SJSA1 (cell line): ENCODE measurements around the gene LILRB2. TPM values are rescaled to one million over a fixed set of nuclear protein-coding genes. Genes with fewer than 3 reads are reported as not detected.
A peak's percentile ranks its signal among the peaks of the same experiment; 100 is the strongest.
"Not testable (repeated sequence)": the region's sequence is repeated elsewhere in the genome, so short reads cannot be mapped to it uniquely, and the experiment has no call there.

Experiments
- DNase-seq, 2 experiments: peaks; one replicate each; pipeline ENCODE4 v3.0.0-alpha.2; 2015 to 2020; ENCODE audit warnings: low spot score in 2 of 2, low read depth in 1 of 2
- H3K27ac ChIP-seq: fragments of 250-450 bp; sonication (Bioruptor Pico); 2 replicates; pipeline ENCODE4 v1.5.1; 2020; ENCODE audit warnings: mild to moderate bottlenecking, moderate library complexity
- H3K27me3 ChIP-seq: fragments of 250-450 bp; sonication (Bioruptor Pico); replicated peaks from 2 replicates; pipeline ENCODE4 v1.5.1; 2020; ENCODE audit warnings: mild to moderate bottlenecking, moderate library complexity
- H3K36me3 ChIP-seq: fragments of 250-450 bp; sonication (Bioruptor Pico); 2 replicates; pipeline ENCODE4 v1.5.1; 2020; ENCODE audit warnings: mild to moderate bottlenecking
- H3K4me1 ChIP-seq: fragments of 250-450 bp; sonication (Bioruptor Pico); replicated peaks from 2 replicates; pipeline ENCODE4 v1.6.1; 2021; ENCODE audit warnings: mild to moderate bottlenecking
- H3K4me3 ChIP-seq: fragments of 250-450 bp; sonication (Bioruptor Pico); 2 replicates; pipeline ENCODE4 v1.5.1; 2020; ENCODE audit warnings: mild to moderate bottlenecking
- H3K9me3 ChIP-seq: fragments of 250-450 bp; sonication (Bioruptor Pico); replicated peaks from 2 replicates; pipeline ENCODE4 v1.5.1; 2020; ENCODE audit warnings: mild to moderate bottlenecking
- total RNA-seq: library from RNA; depleted of rRNA; stranded (reverse); fragments of >200 nt; shearing (Covaris generic); gene quantifications from 2 replicates; pipeline ENCODE4 v1.2.3, GENCODE V29; 2014

LILRB2 gene
- total RNA-seq, 1 experiment from 2014 or later, result not detected

DNA sequence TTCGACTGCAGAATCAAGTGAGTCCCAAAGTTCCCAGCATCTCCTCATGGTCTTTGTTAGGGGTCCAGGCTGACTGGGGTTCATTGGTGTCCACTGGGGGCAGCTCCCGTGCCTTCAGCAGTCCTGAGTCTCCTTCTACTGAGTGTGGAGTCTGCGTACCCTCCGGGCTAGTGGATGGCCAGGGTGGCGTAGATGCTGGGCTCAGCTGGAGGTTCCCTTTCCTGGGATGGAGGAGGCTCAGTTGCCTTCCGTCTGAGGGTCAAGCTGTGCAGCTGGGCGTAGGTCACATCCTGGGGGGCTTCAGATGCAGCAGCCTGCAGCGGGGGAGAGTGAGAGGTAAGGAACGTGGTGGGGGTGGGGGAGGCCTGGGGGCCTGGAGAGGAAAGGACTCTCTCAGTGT lies 6.4 kb downstream of the LILRB2 start:
- DNase-seq, result peak in 1 of 2 experiments; percentile 33
- not testable (repeated sequence) for H3K4me1 ChIP-seq, H3K27ac ChIP-seq, H3K9me3 ChIP-seq, H3K36me3 ChIP-seq, H3K4me3 ChIP-seq
- peaks cover 17% of the 10 kb centered on the region; the same call in 1 of the 2 replicates for H3K27me3 ChIP-seq

DNA sequence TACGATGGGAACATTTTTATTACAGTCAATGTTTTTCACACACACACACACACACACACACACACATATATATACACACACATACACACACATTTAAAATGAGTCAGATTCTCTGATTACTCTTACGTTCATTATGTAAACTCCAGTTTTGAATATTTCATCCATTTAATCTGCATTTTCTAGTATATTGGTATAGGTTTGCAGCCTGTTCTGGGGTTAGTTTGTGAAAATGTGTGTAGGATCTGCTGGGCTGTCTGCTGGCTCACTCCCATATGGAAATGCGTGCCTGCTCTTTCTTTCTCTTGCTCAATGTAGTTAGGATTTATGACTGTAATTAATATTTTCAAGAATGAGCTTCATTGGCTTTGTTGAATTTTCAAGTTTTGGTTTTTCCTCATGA lies 7.1 kb downstream of the LILRB2 start:
- Histone ChIP-seq H3K4me3 (no peak overlapping the region), H3K36me3 (no peaks in the 10 kb centered on the region), H3K9me3 (no peaks in the 10 kb centered on the region), H3K27me3 (peaks cover 17% of the 10 kb centered on the region), H3K27ac (no peak overlapping the region), H3K4me1 (no peaks in the 10 kb centered on the region)
- DNase-seq, result no peak

DNA sequence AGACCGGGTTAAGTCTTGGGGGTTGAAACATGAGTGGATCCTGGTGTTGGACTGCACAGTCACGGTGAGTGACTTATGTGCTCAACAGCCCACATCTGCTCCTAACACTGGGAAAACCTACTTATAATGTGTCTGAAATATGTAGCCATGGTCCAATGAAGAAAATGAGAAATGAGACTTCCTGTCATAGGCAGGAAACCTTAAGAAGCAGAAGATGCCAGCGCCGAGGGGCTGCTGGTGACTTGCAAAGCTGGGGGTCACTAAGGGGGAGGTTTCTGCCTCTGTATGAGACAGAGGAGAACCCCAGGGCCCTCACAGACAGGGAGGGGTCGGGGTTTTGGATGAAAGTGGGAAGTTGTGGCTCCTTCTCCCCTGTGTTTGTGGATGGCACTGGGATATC lies 8.7 kb downstream of the LILRB2 start:
- not testable (repeated sequence) for H3K9me3 ChIP-seq, H3K4me1 ChIP-seq, H3K27ac ChIP-seq, H3K36me3 ChIP-seq, H3K4me3 ChIP-seq
- peaks cover 17% of the 10 kb centered on the region for H3K27me3 ChIP-seq
- peak in 1 of 2 experiments; percentile 21 for DNase-seq

DNA sequence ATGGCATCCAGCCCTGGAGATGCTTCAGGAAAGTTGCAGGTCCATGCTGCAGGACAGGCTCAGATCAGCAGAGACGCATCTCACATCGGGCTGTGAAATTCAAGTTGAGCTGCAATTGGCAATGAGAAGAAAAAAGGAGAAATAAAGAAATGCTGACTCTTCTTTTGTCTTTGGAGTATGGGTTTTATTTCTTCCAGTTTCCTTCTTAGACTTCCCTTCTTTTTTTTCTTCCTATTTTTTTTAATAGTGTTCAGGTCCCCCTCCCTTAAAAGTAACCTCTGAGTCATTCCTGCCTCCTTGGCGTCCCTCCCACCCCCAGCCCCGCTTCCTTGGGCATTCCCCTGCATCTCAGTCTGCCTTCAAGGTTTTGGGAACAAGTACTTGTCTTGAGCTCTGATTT lies 9.3 kb downstream of the LILRB2 start:
- H3K4me1 ChIP-seq, H3K9me3 ChIP-seq, H3K4me3 ChIP-seq, H3K36me3 ChIP-seq, DNase-seq, H3K27ac ChIP-seq: not testable (repeated sequence)
- H3K27me3 ChIP-seq, result peaks cover 17% of the 10 kb centered on the region

DNA sequence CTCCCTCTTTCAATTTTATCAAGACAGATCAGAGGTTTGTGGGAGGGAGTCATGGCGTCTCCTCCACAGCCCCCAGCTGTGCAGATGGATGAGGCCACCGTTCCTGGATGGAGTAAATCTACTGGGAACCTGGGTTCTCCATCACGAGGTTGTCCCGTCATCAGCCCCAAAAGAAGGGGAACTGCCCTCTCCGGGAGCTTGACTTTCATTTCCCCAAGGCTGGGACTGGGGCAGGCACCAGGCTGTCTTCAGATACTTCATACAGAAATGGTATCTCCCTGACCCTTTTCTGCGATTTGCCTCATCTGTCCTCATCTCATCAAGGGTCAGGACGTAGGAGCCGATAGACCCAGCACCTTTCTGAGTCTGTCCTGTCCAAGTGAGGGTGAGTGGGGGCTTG lies 9.8 kb downstream of the LILRB2 start:
- Histone ChIP-seq H3K4me1 (no peaks in the 10 kb centered on the region), H3K9me3 (no peaks in the 10 kb centered on the region), H3K27ac (no peak overlapping the region), H3K4me3 (no peak overlapping the region), H3K36me3 (no peaks in the 10 kb centered on the region), H3K27me3 (peaks cover 17% of the 10 kb centered on the region)
- DNase-seq, result peak in 1 of 2 experiments; percentile 7

DNA sequence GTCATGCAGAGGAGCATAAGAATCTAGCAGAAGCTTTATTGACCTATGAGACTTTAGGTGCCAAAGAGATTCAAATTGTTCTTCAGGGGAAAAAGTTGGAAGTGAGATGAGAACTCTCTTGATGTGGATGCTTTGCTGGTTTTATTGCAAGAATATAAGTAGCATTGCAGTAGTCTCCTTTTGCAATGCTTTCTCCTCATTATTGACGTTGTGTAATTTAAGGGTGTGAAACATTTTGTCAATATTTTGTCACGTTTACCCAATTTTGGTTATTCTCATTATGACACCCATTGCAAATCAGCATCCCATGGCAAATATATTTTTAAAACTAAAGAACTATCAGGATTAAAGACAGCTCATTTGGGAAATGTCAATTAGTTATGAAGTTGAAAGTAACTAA lies 12.0 kb downstream of the LILRB2 start:
- no peaks in the 10 kb centered on the region for H3K9me3 ChIP-seq
- peaks cover 19% of the 10 kb centered on the region for H3K27me3 ChIP-seq

DNA sequence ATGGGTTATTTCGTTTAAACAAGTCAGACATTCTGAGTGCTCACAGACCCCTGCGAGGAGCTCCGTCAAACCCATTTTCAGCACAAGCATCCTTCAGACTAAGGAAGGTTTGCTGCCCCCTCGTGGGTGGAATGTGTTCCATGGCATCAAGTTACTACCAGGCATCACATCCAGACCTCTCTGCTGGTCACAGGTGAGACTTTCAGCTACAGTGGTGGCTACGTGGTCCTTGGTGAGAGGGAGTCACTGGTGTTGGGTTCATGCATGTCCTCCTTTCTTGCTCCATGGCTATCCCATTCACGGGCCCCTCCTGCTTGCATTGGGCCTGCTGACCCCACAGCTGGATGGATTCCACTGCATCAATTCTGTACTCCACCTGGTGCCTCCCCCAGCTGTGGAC lies 14.8 kb downstream of the LILRB2 start:
- peaks cover 13% of the 10 kb centered on the region for H3K27me3 ChIP-seq
- H3K27ac ChIP-seq, result no peak overlapping the region
- no peak overlapping the region for H3K4me3 ChIP-seq
- DNase-seq, result peak; percentile 30 to 73
- no peaks in the 10 kb centered on the region for H3K9me3 ChIP-seq
- H3K4me1 ChIP-seq, result no peaks in the 10 kb centered on the region
- no peaks in the 10 kb centered on the region for H3K36me3 ChIP-seq

More for the DNA sequence above, 12.0 kb downstream of the LILRB2 start:
- Histone ChIP-seq H3K4me1 (no peaks in the 10 kb centered on the region), H3K4me3 (no peak overlapping the region), H3K27ac (no peak overlapping the region), H3K36me3 (no peaks in the 10 kb centered on the region)
- no peak for DNase-seq

DNA sequence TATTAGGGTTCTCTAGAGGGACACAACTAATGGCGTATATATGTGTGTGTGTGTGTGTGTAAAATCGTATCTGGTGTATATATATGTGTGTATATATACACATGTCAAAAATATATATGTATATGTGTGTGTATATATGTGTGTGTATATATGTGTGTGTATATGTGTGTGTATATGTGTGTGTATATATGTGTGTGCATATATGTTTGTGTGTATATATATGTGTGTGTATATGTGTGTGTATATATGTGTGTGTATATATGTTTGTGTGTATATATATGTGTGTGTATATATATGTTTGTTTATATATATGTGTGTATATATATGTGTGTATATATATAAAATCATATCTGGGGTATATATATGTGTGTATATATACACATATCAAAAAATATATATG lies 18.4 kb downstream of the LILRB2 start:
- DNase-seq, result no peak
- Histone ChIP-seq H3K27me3 (peaks cover 27% of the 10 kb centered on the region), H3K36me3 (no peaks in the 10 kb centered on the region), H3K4me1 (no peaks in the 10 kb centered on the region), H3K4me3 (no peak overlapping the region), H3K27ac (no peak overlapping the region), H3K9me3 (no peaks in the 10 kb centered on the region)

DNA sequence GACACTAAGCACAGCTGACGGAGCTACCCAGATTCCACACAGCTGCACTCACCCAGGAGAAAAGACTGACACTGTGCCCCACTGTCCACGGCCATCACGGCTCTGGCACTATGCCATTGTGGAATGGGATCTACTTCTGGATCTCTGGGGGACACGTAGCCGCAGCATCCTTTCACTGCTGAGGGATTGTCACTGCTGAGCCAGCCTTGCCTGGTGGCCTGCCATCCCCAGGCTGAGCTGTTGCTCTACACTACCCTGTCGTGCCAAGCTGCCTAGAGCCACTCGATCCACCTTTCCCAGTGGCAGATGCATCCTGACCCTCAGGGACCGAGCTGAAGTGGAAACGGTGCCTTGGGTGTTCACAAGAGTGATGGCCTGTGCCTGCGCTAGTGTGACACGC lies 18.8 kb downstream of the LILRB2 start:
- H3K9me3 ChIP-seq, result no peaks in the 10 kb centered on the region
- peaks cover 32% of the 10 kb centered on the region for H3K27me3 ChIP-seq
- no peaks in the 10 kb centered on the region for H3K36me3 ChIP-seq
- H3K27ac ChIP-seq, result no peak overlapping the region
- H3K4me3 ChIP-seq, result no peak overlapping the region
- DNase-seq, result peak in 1 of 2 experiments; percentile 26
- H3K4me1 ChIP-seq, result no peaks in the 10 kb centered on the region

DNA sequence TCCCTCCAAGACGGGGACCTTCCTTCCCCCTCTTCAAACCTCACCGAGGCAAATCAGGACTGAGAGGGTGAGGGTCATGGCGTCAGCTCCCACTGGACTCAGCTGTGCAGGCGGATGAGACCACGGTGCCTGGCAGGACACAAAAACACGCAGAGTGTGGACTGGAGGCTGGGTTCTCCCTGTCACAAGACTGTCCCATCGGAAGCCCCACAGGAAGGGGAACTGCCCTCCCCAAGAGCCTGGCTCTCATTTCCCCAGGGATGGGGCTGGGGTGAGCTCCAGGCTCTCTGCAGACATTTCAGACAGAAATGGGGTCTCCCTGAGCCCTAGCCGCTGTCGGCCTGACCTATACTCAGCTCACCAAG lies 23.8 kb downstream of the LILRB2 start, which contains the start of gene LILRB5:
TSS of gene LILRB5 (minus strand) at position 158 of the 365 bp plus-strand sequence. CDS start at position 78, 80 bp downstream.
- Histone ChIP-seq H3K27me3 (peaks cover 64% of the 10 kb centered on the region), H3K4me1 (no peaks in the 10 kb centered on the region), H3K27ac (no peak within 1 kb of the TSS), H3K4me3 (no peak within 1 kb of the TSS), H3K9me3 (no peaks in the 10 kb centered on the region), H3K36me3 (no peaks in the 10 kb centered on the region)
- no peak for DNase-seq

DNA sequence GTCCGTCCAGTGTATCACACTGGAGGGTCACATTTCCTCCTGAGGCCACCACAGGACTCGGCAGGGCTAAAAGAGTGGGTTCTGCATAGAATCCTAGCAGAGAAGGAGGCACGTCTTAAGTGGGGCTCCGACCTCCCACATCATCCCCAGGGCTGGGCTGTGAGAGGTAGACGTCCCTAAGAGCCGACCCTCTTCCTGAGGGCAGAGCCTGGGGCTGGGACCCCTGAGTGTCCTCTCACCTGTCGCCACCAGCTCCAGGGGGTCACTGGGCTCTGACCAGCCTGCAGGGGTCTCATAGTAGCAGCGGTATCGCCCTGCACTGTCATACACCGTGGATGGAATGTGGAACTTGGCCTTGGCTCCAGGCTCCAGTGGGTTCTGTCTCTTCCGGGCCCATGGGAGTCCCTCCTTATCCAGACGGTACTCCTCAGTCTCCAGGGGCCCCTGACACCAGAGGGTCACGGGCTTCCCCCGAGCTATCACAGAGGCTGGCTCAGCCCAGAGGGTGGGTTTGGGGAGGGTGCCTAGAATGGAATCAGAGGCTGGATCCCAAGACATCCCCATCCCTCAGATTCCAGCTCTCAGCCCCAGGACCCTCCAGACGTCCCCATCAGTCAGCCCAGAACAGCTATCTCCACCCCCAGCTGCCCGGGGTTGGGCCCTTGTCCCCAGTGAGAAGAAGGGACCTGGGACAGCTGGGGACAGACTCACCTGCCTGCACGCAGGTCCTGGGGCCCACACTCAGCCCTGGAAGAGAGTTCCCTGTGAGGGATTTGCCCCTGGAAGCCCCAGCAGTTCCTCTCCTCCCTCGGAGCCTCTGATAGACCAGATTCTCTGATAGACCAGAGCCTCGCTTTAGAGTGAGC lies 24.4 kb downstream of the LILRB2 start:
- Histone ChIP-seq H3K27me3 (peaks cover 66% of the 10 kb centered on the region), H3K9me3 (no peaks in the 10 kb centered on the region), H3K36me3 (no peaks in the 10 kb centered on the region), H3K4me3 (no peak overlapping the region), H3K4me1 (no peaks in the 10 kb centered on the region), H3K27ac (no peak overlapping the region)
- peak in 1 of 2 experiments; percentile 39 for DNase-seq

DNA sequence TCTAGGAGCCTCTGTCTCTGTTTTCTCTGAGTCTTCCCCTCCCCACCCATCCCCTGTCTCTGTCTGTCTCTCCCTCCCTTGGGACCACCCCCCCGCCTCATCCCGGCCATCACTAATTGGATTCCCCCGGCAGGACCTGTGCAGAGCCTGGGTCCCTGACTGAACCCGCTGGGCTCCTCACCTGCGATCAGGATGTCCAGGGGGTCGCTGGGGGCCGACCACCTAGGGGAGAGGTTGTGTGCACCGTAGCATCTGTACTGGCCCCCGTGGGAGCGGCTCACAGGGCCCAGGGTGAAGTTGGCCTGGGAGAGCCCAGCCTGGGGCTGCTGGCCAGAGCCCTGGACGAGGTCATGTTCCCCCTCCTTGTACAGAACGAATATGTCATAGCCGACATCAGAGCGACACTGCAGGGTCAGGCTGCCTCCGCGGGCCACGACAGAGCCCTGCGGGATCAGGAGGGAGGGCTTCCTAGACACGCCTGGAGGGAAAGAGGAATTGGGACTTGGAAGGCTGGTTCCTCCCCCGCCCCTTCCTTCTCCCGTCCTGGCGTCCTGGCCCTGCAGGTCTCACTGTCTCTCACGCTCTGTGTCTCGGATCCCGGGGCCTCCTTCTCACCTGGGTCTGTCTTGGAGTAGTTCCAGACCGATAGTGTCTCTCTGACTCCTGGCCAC lies 25.7 kb downstream of the LILRB2 start:
- no peaks in the 10 kb centered on the region for H3K36me3 ChIP-seq
- H3K27me3 ChIP-seq, result peaks cover 60% of the 10 kb centered on the region
- no peaks in the 10 kb centered on the region for H3K4me1 ChIP-seq
- H3K4me3 ChIP-seq, result no peak overlapping the region
- no peak overlapping the region for H3K27ac ChIP-seq
- peak in 1 of 2 experiments; percentile 32 for DNase-seq
- no peaks in the 10 kb centered on the region for H3K9me3 ChIP-seq

DNA sequence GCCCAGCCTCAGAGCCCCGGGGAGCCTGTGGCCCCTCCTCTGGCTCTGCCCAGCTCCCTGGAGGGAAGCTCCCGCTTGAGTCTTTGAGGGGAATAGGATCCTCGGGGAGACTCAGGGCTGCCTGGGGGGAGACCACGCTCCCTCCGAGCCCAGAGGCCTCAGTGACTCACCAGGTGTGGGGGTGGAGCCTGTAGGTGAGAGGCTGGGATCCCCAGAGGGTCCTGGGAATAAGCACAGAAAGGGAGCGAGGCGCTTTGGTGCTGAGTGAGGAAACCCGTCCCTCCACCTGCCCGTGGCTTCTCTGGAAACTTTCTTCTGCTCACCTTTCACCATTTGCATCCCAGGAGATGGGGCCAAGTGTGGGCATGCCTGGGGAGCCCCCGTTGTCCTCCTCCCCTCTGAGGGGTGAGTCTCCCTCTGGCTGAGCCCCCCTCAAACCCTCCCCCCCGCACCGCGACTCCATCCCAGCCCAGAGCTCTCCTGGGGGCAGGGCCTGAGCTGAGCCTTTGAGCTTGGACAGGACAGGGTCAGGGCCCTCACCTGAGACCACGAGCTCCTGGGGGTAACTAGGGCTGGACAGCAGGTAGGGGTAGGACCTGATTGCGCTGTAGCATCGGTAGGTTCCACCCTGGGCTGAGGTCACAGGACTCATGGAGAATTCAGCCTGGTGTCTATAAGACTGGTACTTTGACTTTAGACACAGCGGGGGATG lies 26.6 kb downstream of the LILRB2 start:
- no peaks in the 10 kb centered on the region for H3K4me1 ChIP-seq
- no peaks in the 10 kb centered on the region for H3K9me3 ChIP-seq
- DNase-seq, result peak in 1 of 2 experiments; percentile 38
- H3K36me3 ChIP-seq, result no peaks in the 10 kb centered on the region
- no peak overlapping the region for H3K27ac ChIP-seq
- H3K27me3 ChIP-seq, result peaks cover 62% of the 10 kb centered on the region
- H3K4me3 ChIP-seq, result no peak overlapping the region
